GM21360 (cell line): ENCODE results near the gene MCC.

Experiments
- ATAC-seq: cut with Tn5 transposase; IDR thresholded peaks from one replicate; pipeline ENCODE4 v1.9.1; 2021; ENCODE audit warnings: mild to moderate bottlenecking, moderate library complexity; ENCODE audit not compliant: unreplicated experiment

MCC gene

GRCh38 chr5:113157886-113158285, 330.4 kb downstream of the MCC start:
- ATAC-seq: no peak

- ATAC-seq: no peak
Measured at GRCh38 chr5:113156271-113156877, 331.9 kb downstream of the MCC start.

DNA sequence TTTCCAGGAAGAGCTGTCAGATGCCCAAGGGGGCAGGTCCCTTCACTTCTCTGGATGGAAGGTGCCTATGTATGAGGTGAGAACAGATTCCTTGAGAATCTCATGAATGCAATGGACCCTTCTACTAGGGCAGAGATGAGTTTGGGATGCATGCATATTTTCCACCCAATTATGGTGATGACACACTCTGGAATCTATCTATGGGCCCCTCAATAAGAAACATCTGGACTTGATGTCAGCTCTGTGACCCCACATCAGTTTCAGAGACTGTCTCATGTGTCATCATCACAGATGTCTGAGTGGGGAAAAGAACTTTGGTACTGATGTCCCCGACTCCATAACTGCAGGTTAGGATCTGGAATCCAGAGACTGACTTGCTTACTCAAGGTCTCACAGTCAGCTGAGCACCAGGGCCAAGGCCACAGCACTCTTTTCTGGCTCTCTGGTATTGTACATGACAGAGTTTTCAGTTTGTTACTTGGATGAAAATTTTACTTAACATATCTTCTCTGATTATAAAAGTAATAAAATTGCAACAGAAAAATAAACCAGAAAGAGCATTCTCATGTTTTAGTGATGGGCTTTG, 334.6 kb downstream of the MCC start:
- ATAC-seq: no peak

DNA sequence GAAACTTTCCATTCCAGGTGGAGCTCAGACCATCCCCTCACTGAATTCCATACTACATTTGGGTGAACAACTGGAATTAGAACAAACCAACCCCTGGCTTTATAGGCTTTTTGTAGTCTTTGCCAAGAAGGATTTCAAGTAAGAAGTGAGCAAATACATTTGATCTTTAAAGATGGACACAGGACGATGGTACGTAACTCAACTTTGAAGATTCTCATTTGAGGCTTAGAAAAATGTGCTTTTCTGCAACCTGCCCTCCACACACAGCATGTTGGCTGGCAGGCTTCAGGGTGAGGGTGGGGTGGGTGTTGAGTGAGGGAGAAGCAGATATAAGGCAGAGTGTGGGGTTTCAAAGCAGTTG, 335.9 kb downstream of the MCC start:
- ATAC-seq: no peak

DNA sequence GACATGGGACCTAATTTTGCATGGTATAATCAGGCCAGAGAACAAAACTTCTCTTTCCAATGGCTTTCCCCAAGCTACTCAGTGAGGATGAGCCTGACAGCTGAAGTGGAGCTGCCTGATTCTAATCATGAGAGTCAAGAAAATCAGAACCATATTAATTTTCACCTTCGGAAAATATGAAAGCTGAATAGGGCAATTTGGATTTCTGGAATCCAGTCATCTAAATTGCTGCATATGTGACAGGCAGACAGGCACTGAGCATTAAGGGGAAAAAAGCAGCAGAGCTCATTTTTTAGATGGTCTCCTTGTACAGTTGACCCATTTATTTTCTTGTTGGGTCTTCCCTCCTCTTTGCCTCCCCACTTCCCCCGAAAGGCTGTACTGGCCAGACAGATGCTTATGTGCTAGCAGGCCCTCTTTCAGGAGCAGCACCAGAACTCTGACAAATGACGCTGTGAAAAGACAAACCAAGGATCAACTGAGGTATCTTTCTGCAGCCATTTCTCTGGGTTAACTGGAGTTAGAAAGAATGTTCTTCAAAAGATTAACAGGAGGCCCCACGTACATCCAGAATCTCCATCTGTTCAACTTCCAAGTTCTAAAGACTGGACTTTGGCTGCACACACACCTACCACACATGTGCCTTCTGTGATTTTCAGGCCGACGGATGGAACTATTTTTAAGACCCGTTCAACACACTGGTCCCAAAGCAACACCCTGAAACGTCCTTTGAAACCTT, 336.4 kb downstream of the MCC start:
- no peak for ATAC-seq

DNA sequence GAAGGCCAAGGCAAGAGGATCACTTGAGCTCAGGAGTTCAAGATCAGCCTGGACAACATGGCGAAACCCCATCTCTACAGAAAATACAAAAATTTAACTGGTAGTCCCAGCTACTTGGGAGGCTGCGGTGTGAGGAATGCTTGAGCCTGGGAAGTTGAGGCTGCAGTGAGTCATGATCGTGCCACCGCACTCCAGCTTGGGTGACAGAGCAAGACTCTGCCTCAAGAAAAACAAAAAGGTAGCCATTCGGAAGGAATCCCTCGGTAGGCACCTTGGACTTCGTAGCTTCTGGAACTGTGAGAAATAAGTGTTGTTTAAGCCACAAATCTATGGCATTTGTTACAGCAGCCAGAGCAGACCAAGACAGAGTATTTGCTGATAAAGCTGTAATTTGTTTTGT, 337.4 kb downstream of the MCC start:
- no peak for ATAC-seq

- ATAC-seq: no peak
Measured at GRCh38 chr5:113150221-113150620, 338.0 kb downstream of the MCC start.

DNA sequence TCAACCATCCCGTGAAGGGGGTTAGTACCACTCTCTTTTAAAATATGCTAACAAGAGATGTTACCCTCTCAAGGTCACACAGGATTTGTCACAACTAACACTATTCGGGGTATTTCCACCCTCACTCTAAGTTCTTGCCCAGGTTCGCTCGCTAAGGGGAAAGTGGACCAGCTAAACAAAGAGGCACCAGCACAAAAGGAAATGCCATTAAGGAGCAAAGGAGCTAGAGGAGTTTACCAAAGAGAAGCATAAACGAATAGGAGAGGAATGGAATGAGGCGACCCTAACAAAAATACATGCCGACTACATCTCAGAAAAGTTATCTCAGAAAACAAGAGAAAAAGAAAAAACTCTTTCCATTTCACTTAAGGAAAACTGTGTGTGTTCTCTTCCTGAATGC, 340.7 kb downstream of the MCC start:
- ATAC-seq: no peak

GRCh38 chr5:113147101-113147508, 341.1 kb downstream of the MCC start:
- ATAC-seq: no peak

GRCh38 chr5:113145757-113146387, 342.4 kb downstream of the MCC start:
- ATAC-seq: no peak

DNA sequence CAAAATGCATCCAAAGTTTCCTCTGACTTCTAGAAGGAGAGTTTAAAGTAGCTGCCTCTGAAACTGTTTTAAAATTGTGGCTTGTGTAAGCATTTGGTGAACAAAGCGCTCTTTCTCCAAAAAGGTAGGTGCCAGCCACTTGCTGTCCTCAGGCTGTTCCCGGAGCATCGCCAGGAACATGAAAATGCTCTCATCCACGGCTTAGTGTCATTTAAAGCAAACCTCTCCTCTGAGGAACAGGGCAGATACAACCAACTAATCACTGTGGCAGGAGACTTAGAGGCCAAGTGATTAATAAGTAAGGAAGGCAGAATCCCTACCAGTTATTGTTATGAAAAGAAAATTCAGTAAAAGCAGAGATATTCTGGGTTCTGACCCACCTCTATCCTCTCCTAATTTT, 346.1 kb downstream of the MCC start:
- ATAC-seq: no peak

- no peak for ATAC-seq
Measured at GRCh38 chr5:113140837-113141671, 347.2 kb downstream of the MCC start.

- no peak for ATAC-seq
Measured at GRCh38 chr5:113133211-113133975, 354.9 kb downstream of the MCC start.

- ATAC-seq: no peak
Measured at GRCh38 chr5:113132564-113132963, 355.7 kb downstream of the MCC start.

GRCh38 chr5:113128641-113129330, 359.5 kb downstream of the MCC start:
- ATAC-seq: no peak

DNA sequence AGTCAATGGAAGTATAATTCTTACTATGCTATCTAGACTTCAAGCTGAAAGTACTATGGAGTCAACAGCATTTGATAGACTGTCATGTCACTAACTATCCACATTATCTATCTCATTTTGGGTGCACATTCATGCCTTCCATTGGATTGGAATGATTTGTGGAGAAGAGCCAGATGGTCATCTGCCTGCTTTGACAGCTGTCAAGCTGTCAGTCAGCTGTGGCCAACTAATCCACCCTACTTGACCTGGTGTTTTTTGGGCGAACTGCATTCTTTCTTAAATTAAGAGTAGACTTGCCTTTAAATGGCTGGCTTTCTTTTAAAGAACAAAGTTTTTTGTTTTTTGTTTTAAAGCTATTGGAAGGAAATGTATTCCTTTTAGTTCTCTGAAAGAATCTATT, 360.2 kb downstream of the MCC start:
- ATAC-seq: no peak

GRCh38 chr5:113127021-113127420, 361.2 kb downstream of the MCC start:
- no peak for ATAC-seq

- no peak for ATAC-seq
Measured at GRCh38 chr5:113125371-113125770, 362.9 kb downstream of the MCC start.

GRCh38 chr5:113124914-113125313, 363.3 kb downstream of the MCC start:
- ATAC-seq: no peak

- no peak for ATAC-seq
Measured at GRCh38 chr5:113124265-113124664, 364.0 kb downstream of the MCC start.
